Panc1 (cell line): Measurements from ENCODE around the gene KRT35. TPM values are rescaled to one million over a fixed set of nuclear protein-coding genes. Genes with fewer than 3 reads are reported as not detected.

ENCODE experiments used
- ATAC-seq: fragments of 200-7000 bp; cut with Tn5 transposase; 2 replicates; pipeline ENCODE4 v1.9.1; 2020; ENCODE audit warnings: mild to moderate bottlenecking, moderate library complexity
- BruUV-seq: library from RNA; stranded (reverse); fragments of 400-500 nt; replicated peaks from 2 replicates; lab custom pipeline; 2021; lab: Mats Ljungman, UMichigan
- CTCF ChIA-PET: fragments of 300-600 bp; sonication (Branson Sonifier 250); formaldehyde crosslinking; loops from one replicate; lab custom pipeline; 2022; ENCODE audit warnings: antibody characterized with exemption; lab: Charles Lee
- POLR2A ChIA-PET: fragments of 300-600 bp; sonication (Branson Sonifier 250); formaldehyde crosslinking; loops from one replicate; lab custom pipeline; 2022; ENCODE audit warnings: antibody characterized with exemption; lab: Charles Lee
- DNase-seq: peaks from one replicate; pipeline ENCODE4 v3.0.0-alpha.2; 2010; ENCODE audit warnings: low read depth, low spot score
- H3K27ac ChIP-seq: 2 replicates; pipeline ENCODE4 v1.5.1; 2011; ENCODE audit warnings: mild to moderate bottlenecking, low read length, inconsistent platforms
- H3K27me3 ChIP-seq: fragments of 200-500 bp; sonication (Bioruptor generic); 2 replicates; pipeline ENCODE4 v1.6.0; 2014; ENCODE audit warnings: low read length, inconsistent platforms; ENCODE audit not compliant: control insufficient read depth, insufficient read depth
- H3K36me3 ChIP-seq: fragments of 200-500 bp; sonication (Bioruptor generic); 2 replicates; pipeline ENCODE4 v1.5.1; 2014; ENCODE audit warnings: inconsistent platforms, mild to moderate bottlenecking, low read length, moderate library complexity; ENCODE audit not compliant: control insufficient read depth, insufficient read depth
- H3K4me1 ChIP-seq: 2 replicates; pipeline ENCODE4 v1.5.1; 2011; ENCODE audit warnings: inconsistent platforms, mild to moderate bottlenecking, low read length, moderate library complexity; ENCODE audit not compliant: control insufficient read depth, insufficient read depth
- H3K4me3 ChIP-seq, 2 experiments: 2 replicates each; pipeline ENCODE4 v1.5.1; 2011 to 2012; ENCODE audit warnings: low read depth in 2 of 2, low read length in 2 of 2, mild to moderate bottlenecking in 2 of 2, inconsistent platforms in 1 of 2, moderate library complexity in 1 of 2
- H3K9me3 ChIP-seq: fragments of 200-500 bp; sonication (Bioruptor generic); 2 replicates; pipeline ENCODE4 v1.5.1; 2014; ENCODE audit warnings: low read depth, mild to moderate bottlenecking, inconsistent platforms, low read length, moderate library complexity; ENCODE audit not compliant: control insufficient read depth, insufficient read depth
- CTCF ChIP-seq: fragments of 450-650 bp; IDR thresholded peaks from 2 replicates; pipeline ENCODE4 v1.5.1; 2017; ENCODE audit warnings: mild to moderate bottlenecking
- POLR2AphosphoS5 ChIP-seq: IDR thresholded peaks from 2 replicates; pipeline ENCODE4 v1.6.1; 2012; ENCODE audit warnings: mild to moderate bottlenecking, low read depth, low read length, moderate library complexity
- REST ChIP-seq, 2 experiments: IDR thresholded peaks; 2 replicates each; pipeline ENCODE4 v1.6.1; 2011 to 2012; ENCODE audit warnings: low read depth in 2 of 2, control low read depth in 1 of 2, low read length in 1 of 2, mild to moderate bottlenecking in 1 of 2, moderate library complexity in 1 of 2; ENCODE audit not compliant: insufficient read depth in 1 of 2
- SIN3A ChIP-seq: IDR thresholded peaks from 2 replicates; pipeline ENCODE4 v1.6.1; 2012; ENCODE audit warnings: low read depth, mild to moderate bottlenecking, low read length, moderate library complexity, borderline replicate concordance; ENCODE audit not compliant: insufficient read depth
- TCF7L2 ChIP-seq: IDR thresholded peaks from 2 replicates; pipeline ENCODE4 v1.6.1; 2011; ENCODE audit warnings: mild to moderate bottlenecking, low read depth, low read length, inconsistent platforms
- in situ Hi-C: cut with HindIII; loops from 2 replicates; pipeline ENCODE4 v1.10.0; 2016; ENCODE audit warnings: low sequenced_read_pairs, low pct_unique_long_range_greater_than_20kb
- intact Hi-C: fragments of 100-400 bp; cut with micrococcal nuclease; formaldehyde crosslinking; loops from one replicate; pipeline ENCODE4 v1.10.0; 2022; ENCODE audit not compliant: unreplicated experiment
- total RNA-seq: library from RNA; stranded (reverse); gene quantifications from one replicate; pipeline ENCODE4 v1.2.1, GENCODE V29; 2021; ENCODE audit not compliant: unreplicated experiment

KRT35 gene
- total RNA-seq, 1 experiment from 2014 or later: not detected

GRCh38 chr17:41466988-41467387 is 14.0 kb downstream of the KRT35 start, which contains the start of gene KRT32:
Gene KRT32 (minus strand): TSS chr17:41467386. CDS start chr17:41467325, 61 bp downstream.
- Histone ChIP-seq H3K4me1 (peaks cover 17% of the 10 kb centered on the region), H3K27me3 (no peaks in the 10 kb centered on the region), H3K36me3 (no peaks in the 10 kb centered on the region), H3K27ac (peak within 1 kb of the TSS; percentile 85), H3K4me3 (no peak within 1 kb of the TSS), H3K9me3 (peaks cover 8% of the 10 kb centered on the region; the same call in 1 of the 2 replicates)
- ChIA-PET CTCF (interaction anchor here (0.6 to 1.0 kb wide), 2 partner anchors 17 to 181 kb away, joined by 3 read pairs; no protein-coding TSS in a partner anchor), POLR2A (no interaction called here)
- ATAC-seq: no peak
- no peak for DNase-seq
- BruUV-seq: no TSS peak
- in situ Hi-C loops (no loop called here), intact Hi-C loops (no loop called here)
- no peak for TF ChIP-seq SIN3A
- TF ChIP-seq TCF7L2: no peak
- TF ChIP-seq REST (IDR thresholded peaks at IDR 0.05; ENCODE audit: insufficient read depth in 1 of 2, low read depth in 2 of 2, low read length in 1 of 2): no peak
- TF ChIP-seq POLR2AphosphoS5: no peak
- TF ChIP-seq CTCF: no peak

GRCh38 chr17:41464682-41465081 is 16.3 kb downstream of the KRT35 start:
- Histone ChIP-seq H3K27me3 (no peaks in the 10 kb centered on the region), H3K4me3 (no peak overlapping the region), H3K9me3 (peaks cover 8% of the 10 kb centered on the region; the same call in 1 of the 2 replicates), H3K4me1 (peaks cover 17% of the 10 kb centered on the region), H3K27ac (peak overlapping the region; percentile 85), H3K36me3 (no peaks in the 10 kb centered on the region)
- peak; percentile 99 for ATAC-seq
- no TSS peak for BruUV-seq
- in situ Hi-C loops (no loop called here), intact Hi-C loops (no loop called here)
- peak; percentile 77; the same call in 1 of the 2 replicates for TF ChIP-seq POLR2AphosphoS5
- TF ChIP-seq REST (IDR thresholded peaks at IDR 0.05; ENCODE audit: insufficient read depth in 1 of 2, low read depth in 2 of 2, low read length in 1 of 2): no peak
- TF ChIP-seq TCF7L2: peak; percentile 75
- TF ChIP-seq CTCF: no peak
- no peak for TF ChIP-seq SIN3A
- CTCF ChIA-PET: no interaction called here
- POLR2A ChIA-PET: interaction anchor here (0.7 kb wide), 1 partner anchor 10 kb away, joined by 3 read pairs; no protein-coding TSS in a partner anchor
- peak; percentile 90 for DNase-seq
